LoVo (cell line): ENCODE measurements around the gene KCNRG.
"Not testable (repeated sequence)": the region's sequence is repeated elsewhere in the genome, so short reads cannot be mapped to it uniquely, and the experiment has no call there.

ENCODE experiments used
- DNase-seq: peaks from one replicate; pipeline ENCODE4 v3.0.0-alpha.2; 2016; ENCODE audit warnings: low spot score

The KCNRG gene

GRCh38 chr13:50011461-50011860 is 3.8 kb upstream of the KCNRG start:
- DNase-seq, result no peak

DNA sequence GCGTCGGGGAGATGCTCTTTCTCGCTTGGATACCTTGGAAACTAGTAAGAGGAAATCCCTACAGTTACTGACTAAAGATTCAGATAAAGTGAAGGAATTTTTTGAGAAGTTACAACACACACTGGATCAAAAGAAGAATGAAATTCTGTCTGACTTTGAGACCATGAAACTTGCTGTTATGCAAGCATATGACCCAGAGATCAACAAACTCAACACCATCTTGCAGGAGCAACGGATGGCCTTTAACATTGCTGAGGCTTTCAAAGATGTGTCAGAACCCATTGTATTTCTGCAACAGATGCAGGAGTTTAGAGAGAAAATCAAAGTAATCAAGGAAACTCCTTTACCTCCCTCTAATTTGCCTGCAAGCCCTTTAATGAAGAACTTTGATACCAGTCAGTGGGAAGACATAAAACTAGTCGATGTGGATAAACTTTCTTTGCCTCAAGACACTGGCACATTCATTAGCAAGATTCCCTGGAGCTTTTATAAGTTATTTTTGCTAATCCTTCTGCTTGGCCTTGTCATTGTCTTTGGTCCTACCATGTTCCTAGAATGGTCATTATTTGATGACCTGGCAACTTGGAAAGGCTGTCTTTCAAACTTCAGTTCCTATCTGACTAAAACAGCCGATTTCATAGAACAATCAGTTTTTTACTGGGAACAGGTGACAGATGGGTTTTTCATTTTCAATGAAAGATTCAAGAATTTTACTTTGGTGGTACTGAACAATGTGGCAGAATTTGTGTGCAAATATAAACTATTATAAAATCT is 2.7 kb upstream of the KCNRG start:
- DNase-seq, result no peak

- no peak for DNase-seq
These were observed 858 bp upstream of the KCNRG start for GRCh38 chr13:50014386-50014785.

GRCh38 chr13:50015750-50016149 is 506 bp downstream of the KCNRG start:
- no peak for DNase-seq

GRCh38 chr13:50016444-50016843 is 1.2 kb downstream of the KCNRG start:
- DNase-seq, result no peak

DNA sequence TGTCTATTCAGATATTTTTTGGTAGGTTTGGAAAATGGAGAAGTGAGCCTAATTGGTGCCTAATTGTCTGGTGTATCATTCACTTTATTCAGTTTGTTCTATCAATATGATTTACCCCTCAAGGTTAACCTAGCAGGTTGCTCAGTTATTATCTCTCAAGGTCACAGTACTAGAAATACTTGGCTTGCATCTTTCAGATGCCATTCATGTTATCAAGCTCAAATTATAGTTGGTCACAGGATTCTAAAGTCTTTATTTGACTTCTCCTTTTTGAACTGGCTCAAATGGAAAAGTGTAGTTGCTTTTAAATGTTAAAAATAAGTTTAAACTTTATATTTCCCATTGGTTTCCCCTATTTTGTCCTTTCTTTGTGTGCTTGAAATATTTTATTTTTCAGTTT is 2.6 kb downstream of the KCNRG start:
- no peak for DNase-seq

- DNase-seq, result no peak
These were observed 10.2 kb downstream of the KCNRG start for GRCh38 chr13:50025436-50025835.

DNA sequence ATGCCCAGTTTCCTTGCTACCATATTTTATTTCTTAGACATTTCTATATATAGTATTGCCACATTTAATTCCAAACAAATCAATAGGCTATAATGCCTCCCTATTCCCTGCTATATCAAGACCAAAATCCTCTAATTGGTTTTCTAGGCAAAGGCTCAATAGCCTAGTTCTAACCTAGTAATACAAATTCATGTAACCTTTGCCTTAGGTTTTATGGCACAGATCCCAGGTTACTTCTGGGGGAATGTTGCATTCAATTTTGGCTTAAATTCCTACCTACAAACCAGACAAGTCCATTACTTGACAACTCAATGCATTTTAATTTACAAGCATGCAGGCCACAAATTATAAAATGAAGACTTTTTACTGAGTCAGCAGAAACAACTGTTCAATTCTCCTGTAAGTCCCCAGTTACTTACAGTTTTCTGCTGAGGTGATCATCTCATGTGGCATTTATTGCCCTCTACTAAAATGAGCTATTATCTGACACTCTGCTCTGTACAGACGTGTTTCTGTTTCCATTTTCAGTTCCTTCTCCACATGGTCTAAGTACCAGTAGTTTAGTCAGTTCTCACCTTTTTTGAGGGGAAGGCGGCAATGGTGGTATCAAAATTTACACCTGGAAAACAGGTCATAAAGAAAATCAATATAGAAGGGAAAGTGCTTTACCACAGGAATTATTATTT is 11.7 kb downstream of the KCNRG start:
- no peak for DNase-seq

- DNase-seq, result no peak
These were observed 15.1 kb downstream of the KCNRG start for GRCh38 chr13:50030315-50030714.

DNA sequence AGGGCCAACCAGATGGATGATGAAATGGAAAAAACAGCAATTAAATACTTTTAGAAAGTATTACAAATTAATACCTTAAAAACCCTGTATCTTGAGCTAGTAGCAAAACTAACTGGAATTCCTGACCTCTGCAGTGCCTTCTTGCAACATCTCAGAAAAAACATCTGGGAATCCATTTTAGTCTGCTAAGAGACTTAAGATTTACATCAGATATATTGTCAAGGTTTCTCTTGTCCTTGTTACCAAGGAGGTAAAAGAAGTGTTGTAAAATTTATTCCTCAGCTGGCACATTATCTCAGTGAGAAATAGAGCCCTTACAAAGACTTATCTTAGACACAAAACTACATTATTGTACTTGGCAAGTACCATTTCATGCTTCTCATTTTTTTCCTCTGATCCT is 18.5 kb downstream of the KCNRG start:
- no peak for DNase-seq

DNA sequence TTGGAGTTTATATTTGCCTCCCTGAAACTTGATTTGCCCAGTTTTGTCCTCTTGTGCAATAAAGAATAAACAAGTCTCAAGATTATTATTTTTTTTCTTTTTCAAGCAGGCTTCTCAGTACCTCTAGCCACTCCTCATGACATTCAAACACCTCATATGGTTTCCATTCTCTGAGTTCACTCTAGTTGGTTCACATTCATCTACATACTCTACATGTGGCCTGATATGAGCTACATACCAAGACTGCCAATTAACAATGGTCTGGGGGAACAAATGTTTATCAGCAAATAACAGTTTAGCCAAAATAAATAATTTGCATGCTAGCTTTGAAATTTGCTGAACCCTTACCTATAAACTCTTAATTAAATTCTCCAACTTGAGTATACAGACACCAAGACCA is 22.5 kb downstream of the KCNRG start:
- no peak for DNase-seq

- DNase-seq, result no peak
These were observed 23.0 kb downstream of the KCNRG start for GRCh38 chr13:50038266-50038665.

- no peak for DNase-seq
These were observed 37.2 kb downstream of the KCNRG start for GRCh38 chr13:50052478-50052877.

DNA sequence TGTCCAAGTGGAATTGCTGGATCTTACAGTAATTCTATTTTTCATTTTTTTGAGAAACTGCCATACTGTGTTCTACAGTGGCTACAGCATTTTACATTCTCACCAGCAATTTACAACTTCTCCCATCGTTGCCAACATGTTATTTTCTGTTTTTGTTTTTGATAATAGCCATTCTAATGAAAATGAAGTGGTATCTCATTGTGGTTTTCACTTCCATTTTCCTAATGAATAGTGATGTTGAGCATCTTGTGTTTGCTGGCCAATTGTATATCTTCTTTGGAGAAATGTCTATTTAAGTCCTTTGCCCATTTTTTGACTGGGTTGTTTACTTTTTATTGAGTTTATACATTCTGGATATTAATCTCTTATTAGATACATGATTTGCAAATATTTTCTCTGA is 38.6 kb downstream of the KCNRG start:
- DNase-seq, result no peak

GRCh38 chr13:50055454-50055853 is 40.2 kb downstream of the KCNRG start:
- no peak for DNase-seq

- no peak for DNase-seq
These were observed 45.5 kb downstream of the KCNRG start for GRCh38 chr13:50060718-50061117.

DNA sequence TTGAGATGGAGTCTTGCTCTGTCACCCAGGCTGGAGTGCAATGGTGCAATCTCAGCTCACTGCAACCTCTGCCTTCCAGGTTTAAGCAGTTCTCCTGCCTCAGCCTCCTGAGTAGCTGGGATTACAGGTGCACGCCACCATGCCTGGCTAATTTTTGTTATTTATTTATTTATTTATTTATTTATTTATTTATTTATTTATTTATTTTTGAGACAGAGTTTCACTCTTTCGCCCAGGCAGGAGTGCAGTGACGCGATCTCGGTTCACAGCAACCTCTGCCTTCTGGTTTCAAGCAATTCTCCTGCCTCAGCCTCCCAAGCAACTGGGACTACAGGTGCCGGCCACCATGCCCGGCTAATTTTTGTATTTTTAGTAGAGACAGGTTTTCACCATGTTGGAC is 47.1 kb downstream of the KCNRG start:
- not testable (repeated sequence) for DNase-seq

DNA sequence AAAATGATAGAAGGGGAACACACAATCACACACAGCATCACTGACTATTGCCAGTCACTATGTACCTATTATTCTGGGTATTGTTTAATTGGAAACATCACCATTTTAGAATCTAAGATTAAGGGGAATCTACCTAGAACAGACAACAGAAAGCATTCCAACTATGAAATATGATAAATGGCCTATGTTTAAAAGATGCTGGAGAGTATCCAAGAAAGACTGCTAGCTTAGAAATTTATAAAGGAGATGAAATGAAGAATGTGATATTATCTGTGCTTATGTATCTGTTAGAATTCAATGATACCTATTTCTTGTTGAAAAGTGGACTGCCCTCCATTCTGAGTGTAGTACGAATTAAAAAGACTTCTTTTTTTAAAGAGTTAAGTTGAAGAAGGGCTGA is 50.5 kb downstream of the KCNRG start:
- DNase-seq, result no peak

GRCh38 chr13:50068508-50068907 is 53.3 kb downstream of the KCNRG start:
- no peak for DNase-seq

- DNase-seq, result no peak
These were observed 54.0 kb downstream of the KCNRG start for GRCh38 chr13:50069261-50069660.

DNA sequence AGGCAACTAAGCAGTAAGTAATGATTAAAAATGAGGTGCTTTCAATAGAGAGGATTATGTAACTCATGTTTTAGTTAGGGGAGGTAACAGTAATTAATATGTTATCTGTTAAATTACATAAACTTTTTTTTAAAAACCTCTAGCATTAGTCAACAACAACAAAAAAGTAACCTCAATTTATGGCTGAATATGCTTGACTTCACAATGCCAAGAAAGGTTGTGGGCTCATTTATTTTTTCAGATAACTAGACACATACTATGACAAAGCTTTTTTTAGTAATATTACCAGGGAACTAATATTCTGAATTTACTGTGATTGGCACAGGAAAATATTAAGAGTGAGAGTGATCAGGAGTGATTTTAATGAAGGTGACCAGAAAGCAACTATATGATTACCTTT is 54.9 kb downstream of the KCNRG start:
- no peak for DNase-seq
